ENCODE data around the gene ZFYVE27. TPM values are rescaled to one million over a fixed set of nuclear protein-coding genes. Genes with fewer than 3 reads are reported as not detected.

Gene ZFYVE27
- total RNA-seq, 1 donor from 2014 or later = 26.9 TPM

DNA sequence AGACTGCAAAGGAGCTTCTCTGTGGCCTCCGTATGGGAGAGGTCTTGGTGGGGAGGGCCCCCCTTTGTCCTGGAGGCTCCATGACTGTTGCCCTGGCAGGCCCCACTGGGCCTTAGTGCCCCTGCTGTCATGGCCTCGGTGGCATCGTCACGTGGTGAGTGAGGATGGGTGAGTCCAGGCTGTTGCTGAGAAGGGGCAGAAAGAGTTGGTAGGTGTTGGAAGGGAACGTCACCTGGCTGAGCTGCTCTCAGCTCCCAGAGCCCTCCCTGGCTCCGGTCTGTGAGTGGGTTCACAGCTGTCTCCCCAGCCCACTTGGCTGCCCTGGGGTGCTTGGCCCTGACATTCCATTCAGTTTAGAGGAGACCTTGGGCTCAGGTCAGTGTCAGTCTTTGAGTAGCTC lies 18.8 kb downstream of the ZFYVE27 start:
- Mint-ChIP-seq H3K27ac (ENCODE audit: unreplicated experiment) (no peak overlapping the region), H3K4me3 (no peak overlapping the region), H3K9me3 (no peaks in the 10 kb centered on the region), H3K4me1 (no peaks in the 10 kb centered on the region), H3K27me3 (ENCODE audit: low read depth) (no peaks in the 10 kb centered on the region), H3K36me3 (ENCODE audit: low read depth) (no peaks in the 10 kb centered on the region)
- TF ChIP-seq, protein P1, sequence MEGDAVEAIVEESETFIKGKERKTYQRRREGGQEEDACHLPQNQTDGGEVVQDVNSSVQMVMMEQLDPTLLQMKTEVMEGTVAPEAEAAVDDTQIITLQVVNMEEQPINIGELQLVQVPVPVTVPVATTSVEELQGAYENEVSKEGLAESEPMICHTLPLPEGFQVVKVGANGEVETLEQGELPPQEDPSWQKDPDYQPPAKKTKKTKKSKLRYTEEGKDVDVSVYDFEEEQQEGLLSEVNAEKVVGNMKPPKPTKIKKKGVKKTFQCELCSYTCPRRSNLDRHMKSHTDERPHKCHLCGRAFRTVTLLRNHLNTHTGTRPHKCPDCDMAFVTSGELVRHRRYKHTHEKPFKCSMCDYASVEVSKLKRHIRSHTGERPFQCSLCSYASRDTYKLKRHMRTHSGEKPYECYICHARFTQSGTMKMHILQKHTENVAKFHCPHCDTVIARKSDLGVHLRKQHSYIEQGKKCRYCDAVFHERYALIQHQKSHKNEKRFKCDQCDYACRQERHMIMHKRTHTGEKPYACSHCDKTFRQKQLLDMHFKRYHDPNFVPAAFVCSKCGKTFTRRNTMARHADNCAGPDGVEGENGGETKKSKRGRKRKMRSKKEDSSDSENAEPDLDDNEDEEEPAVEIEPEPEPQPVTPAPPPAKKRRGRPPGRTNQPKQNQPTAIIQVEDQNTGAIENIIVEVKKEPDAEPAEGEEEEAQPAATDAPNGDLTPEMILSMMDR (conservative IDR thresholded peaks at IDR 0.05) = no peak
- no peak for DNase-seq (ENCODE audit: low read depth, low spot score)

- Mint-ChIP-seq H3K36me3 (ENCODE audit: low read depth) (no peaks in the 10 kb centered on the region), H3K27ac (ENCODE audit: unreplicated experiment) (no peak overlapping the region), H3K9me3 (no peaks in the 10 kb centered on the region), H3K4me3 (no peak overlapping the region), H3K27me3 (ENCODE audit: low read depth) (no peaks in the 10 kb centered on the region), H3K4me1 (peaks cover 5% of the 10 kb centered on the region)
- TF ChIP-seq, protein P1 (conservative IDR thresholded peaks at IDR 0.05) = no peak
- DNase-seq (ENCODE audit: low read depth, low spot score) = no peak
These were observed 20.5 kb downstream of the ZFYVE27 start for GRCh38 chr10:97757471-97757870.

DNA sequence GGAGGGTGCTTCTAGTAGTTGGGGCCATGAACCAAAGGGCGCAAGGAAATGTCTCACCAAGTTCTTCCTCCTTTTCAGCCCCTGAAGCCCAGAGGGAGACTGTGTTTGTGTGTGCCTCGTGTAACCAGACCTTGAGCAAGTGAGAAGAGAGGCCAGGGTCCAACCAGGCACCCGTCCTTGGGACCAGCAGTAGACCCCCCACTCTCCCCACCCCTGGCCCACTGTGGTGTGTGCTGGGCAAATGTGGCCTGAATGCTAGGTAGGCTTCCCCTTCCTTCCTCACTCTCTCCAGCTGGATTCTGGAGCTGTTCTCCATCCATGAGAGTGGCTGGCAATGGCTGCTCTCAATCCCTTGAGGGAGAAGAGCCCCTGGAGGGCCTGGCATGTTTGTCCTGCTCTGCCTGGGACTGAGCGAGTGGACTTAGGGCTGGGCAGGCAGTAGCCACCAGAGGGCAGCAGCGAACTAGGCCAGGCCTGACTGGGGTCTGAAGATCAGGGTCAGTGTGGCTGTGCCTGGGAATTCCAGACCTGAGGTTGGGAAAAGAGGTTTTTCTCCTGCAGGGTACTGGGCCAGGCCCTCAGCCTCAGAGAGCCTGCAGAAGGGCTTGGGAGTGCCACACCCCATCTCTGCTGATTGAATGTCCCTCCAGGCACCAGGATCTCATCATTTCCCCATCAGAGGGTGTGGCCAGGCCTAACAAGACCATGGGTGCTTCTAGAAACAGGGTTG lies 22.4 kb downstream of the ZFYVE27 start:
- H3K27me3 Mint-ChIP-seq (ENCODE audit: low read depth) = no peaks in the 10 kb centered on the region
- no peak overlapping the region for H3K4me3 Mint-ChIP-seq
- peak; percentile 82 for DNase-seq (ENCODE audit: low read depth, low spot score)
- H3K9me3 Mint-ChIP-seq = no peaks in the 10 kb centered on the region
- peaks cover 2% of the 10 kb centered on the region for H3K36me3 Mint-ChIP-seq (ENCODE audit: low read depth)
- TF ChIP-seq, protein P1 (conservative IDR thresholded peaks at IDR 0.05) = peak; percentile 81
- peaks cover 5% of the 10 kb centered on the region for H3K4me1 Mint-ChIP-seq
- H3K27ac Mint-ChIP-seq (ENCODE audit: unreplicated experiment) = no peak overlapping the region

DNA sequence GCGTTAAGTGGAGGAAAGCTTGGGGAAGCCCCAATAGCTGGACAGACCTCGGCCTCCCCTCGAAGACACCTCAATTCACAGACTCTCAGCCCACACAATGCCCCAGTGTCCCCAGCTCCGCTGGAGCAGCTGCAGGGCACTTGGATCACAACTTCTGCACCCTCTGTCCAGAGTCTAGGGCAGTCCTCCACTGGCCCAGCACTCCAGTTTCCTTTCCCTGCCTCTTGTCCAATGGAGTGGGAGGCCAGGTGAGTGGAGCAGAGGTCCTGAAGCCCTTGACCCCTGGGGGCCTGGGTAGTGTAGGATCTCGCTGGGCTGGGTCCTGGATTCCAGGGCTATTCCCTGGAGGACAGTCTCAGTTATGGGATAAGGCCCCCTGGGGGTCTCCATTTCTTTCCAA lies 23.0 kb downstream of the ZFYVE27 start:
- H3K9me3 Mint-ChIP-seq = no peaks in the 10 kb centered on the region
- peaks cover 5% of the 10 kb centered on the region for H3K4me1 Mint-ChIP-seq
- H3K27ac Mint-ChIP-seq (ENCODE audit: unreplicated experiment) = no peak overlapping the region
- TF ChIP-seq, protein P1 (conservative IDR thresholded peaks at IDR 0.05) = no peak
- H3K36me3 Mint-ChIP-seq (ENCODE audit: low read depth) = peaks cover 4% of the 10 kb centered on the region
- DNase-seq (ENCODE audit: low read depth, low spot score) = no peak
- no peaks in the 10 kb centered on the region for H3K27me3 Mint-ChIP-seq (ENCODE audit: low read depth)
- no peak overlapping the region for H3K4me3 Mint-ChIP-seq

GRCh38 chr10:97760461-97761257 lies 23.7 kb downstream of the ZFYVE27 start:
- H3K9me3 Mint-ChIP-seq = no peaks in the 10 kb centered on the region
- no peak overlapping the region for H3K4me3 Mint-ChIP-seq
- no peaks in the 10 kb centered on the region for H3K27me3 Mint-ChIP-seq (ENCODE audit: low read depth)
- H3K27ac Mint-ChIP-seq (ENCODE audit: unreplicated experiment) = peak overlapping the region; percentile 44
- peaks cover 4% of the 10 kb centered on the region for H3K36me3 Mint-ChIP-seq (ENCODE audit: low read depth)
- DNase-seq (ENCODE audit: low read depth, low spot score) = no peak
- TF ChIP-seq, protein P1 (conservative IDR thresholded peaks at IDR 0.05) = no peak
- peaks cover 5% of the 10 kb centered on the region for H3K4me1 Mint-ChIP-seq

Data from neural crest cell (in vitro differentiated cells).